H1 (cell line): ENCODE results near the gene PHKG2. TPM values are rescaled to one million over a fixed set of nuclear protein-coding genes. Genes with fewer than 3 reads are reported as not detected.

Experiments used
- CHD1 ChIP-seq: IDR thresholded peaks from 2 replicates; pipeline ENCODE4 v1.6.1; 2012; ENCODE audit warnings: low read depth, low read length, improper control_type of control experiment
- CHD2 ChIP-seq: IDR thresholded peaks from 2 replicates; pipeline ENCODE4 v1.6.1; 2012; ENCODE audit warnings: low read length, improper control_type of control experiment
- EP300 ChIP-seq, 2 experiments: IDR thresholded peaks; 1 replicate in 1 of 2; 2 replicates in 1 of 2; pipeline ENCODE4 v1.6.1; 2011 to 2012; ENCODE audit warnings: low read depth in 2 of 2, low read length in 2 of 2, mild to moderate bottlenecking in 2 of 2, borderline replicate concordance in 1 of 2, inconsistent platforms in 1 of 2, moderate library complexity in 1 of 2
- polyA plus RNA-seq, 7 experiments: library from polyadenylated mRNA; depleted of rRNA in 3 of 7; stranded (reverse) in 5 of 7; unstranded in 2 of 7; fragments of >200 nt in 5 of 7; fragments of 200-250 nt in 2 of 7; gene quantifications; 1 replicate in 5 of 7; 2 replicates in 1 of 7; 4 replicates in 1 of 7; pipeline versions ENCODE4 v1.2.1 to v1.2.3, GENCODE V29; 2011 to 2013; ENCODE audit warnings: missing spikeins in 2 of 7, mixed read lengths in 2 of 7
- total RNA-seq: library from RNA; stranded (reverse); fragmentation: NEBNext Ultra II Directional; extraction: Animal tissue kit (Norgen Biotek cat#: 25700); gene quantifications from 2 replicates; pipeline ENCODE4 v1.2.1, GENCODE V29; 2021

Gene PHKG2
- total and polyA plus RNA-seq, 2 of the 8 experiments (the other 6 are each of a cell fraction or from before 2014, with no cell fraction given), result 36.0 to 53.4 TPM

DNA sequence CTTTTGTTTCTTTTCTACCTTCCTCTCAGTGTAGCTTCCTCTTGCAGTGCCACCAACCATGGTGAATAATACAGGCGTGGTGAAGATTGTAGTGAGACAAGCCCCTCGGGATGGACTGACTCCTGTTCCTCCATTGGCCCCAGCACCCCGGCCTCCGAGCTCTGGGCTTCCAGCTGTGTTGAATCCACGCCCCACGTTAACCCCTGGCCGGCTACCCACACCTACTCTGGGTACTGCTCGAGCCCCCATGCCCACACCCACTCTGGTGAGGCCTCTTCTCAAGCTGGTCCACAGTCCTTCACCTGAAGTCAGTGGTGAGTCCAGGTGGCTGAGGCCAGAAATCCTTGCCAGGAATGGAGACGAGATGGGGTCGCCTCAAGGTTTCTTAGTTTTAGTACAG lies 25.3 kb upstream of the PHKG2 start (continued):
- TF ChIP-seq CHD2 (no peak), EP300 (IDR thresholded peaks at IDR 0.05; ENCODE audit: borderline replicate concordance in 1 of 2, low read depth in 2 of 2, low read length in 2 of 2) (no peak), CHD1 (no peak)
- TF ChIP-seq, all 59 proteins: peak for 0
